DOHH2 (cell line): ENCODE results near the gene SPNS2.

Source experiments
- CTCF ChIP-seq: fragments of 200-600 bp; sonication (generic); IDR thresholded peaks from one replicate; pipeline ENCODE4 v1.5.1; 2014; ENCODE audit warnings: antibody characterized with exemption, mild to moderate bottlenecking, low read depth, low read length; ENCODE audit not compliant: poor library complexity, severe bottlenecking
- EZH2phosphoT487 ChIP-seq: fragments of 200-600 bp; sonication (generic); IDR thresholded peaks from 2 replicates; pipeline ENCODE4 v1.6.1; 2017; ENCODE audit warnings: borderline replicate concordance, mild to moderate bottlenecking, antibody characterized with exemption, low read length, moderate library complexity, mixed read lengths

- TF ChIP-seq CTCF (no peak), EZH2phosphoT487 (no peak)
Measured at GRCh38 chr17:4531988-4532736, 33.5 kb downstream of the SPNS2 start.
